ENCODE data around the gene SRF. TPM values are rescaled to one million over a fixed set of nuclear protein-coding genes. Genes with fewer than 3 reads are reported as not detected.

The SRF gene
- total RNA-seq, 2 donors from 2014 or later, result 12.7 to 30.7 TPM

- TF ChIP-seq POLR2A (IDR thresholded peaks at IDR 0.05), result no peak
- TF ChIP-seq CTCF (IDR thresholded peaks at IDR 0.05), result no peak
- no peak overlapping the region for H3K27ac ChIP-seq
- no peak overlapping the region for H3K4me3 ChIP-seq
- intact Hi-C loops (cut with DNase I), result no loop called here
- no peaks in the 10 kb centered on the region for H3K36me3 ChIP-seq (replicated peaks in 1 of 2; ENCODE audit: insufficient read depth in 1 of 2, low read depth in 2 of 2)
- no peak for ATAC-seq
- H3K27me3 ChIP-seq, result no peaks in the 10 kb centered on the region
- no peaks in the 10 kb centered on the region for H3K4me1 ChIP-seq
- no peak for DNase-seq
- H3K9me3 ChIP-seq, result no peaks in the 10 kb centered on the region
These were observed 7.2 kb upstream of the SRF start for GRCh38 chr6:43163899-43164298.

GRCh38 chr6:43170417-43170930 is 595 bp upstream of the SRF start:
- peak; percentile 51 for ATAC-seq
- 0% methylated on average over 15 to 18 of the region's 18 CpGs for WGBS, 2 donors

GRCh38 chr6:43171707-43172103 is 636 bp downstream of the SRF start:
- Histone ChIP-seq H3K36me3 (replicated peaks in 1 of 2; ENCODE audit: insufficient read depth in 1 of 2, low read depth in 2 of 2) (peaks cover 0 to 2% of the 10 kb centered on the region in 2 donors), H3K27me3 (no peaks in the 10 kb centered on the region), H3K9me3 (no peaks in the 10 kb centered on the region), H3K27ac (peak overlapping the region; percentile 93 to 97 (median 96)), H3K4me3 (peak overlapping the region; percentile 73 to 86), H3K4me1 (peaks cover 34% of the 10 kb centered on the region)
- 0% methylated on average over 34 of the region's 57 CpGs; no CpG with 5 or more reads in 1 of the 2 donors for WGBS, 2 donors
- no peak for ATAC-seq
- peak in 2 of 4 donors; percentile 28 to 37 for DNase-seq
- intact Hi-C loops (cut with DNase I), result no loop called here
- TF ChIP-seq POLR2A (IDR thresholded peaks at IDR 0.05), result no peak
- peak in 1 of 7 experiments; percentile 6 for TF ChIP-seq CTCF (IDR thresholded peaks at IDR 0.05)

More at GRCh38 chr6:43170417-43170930, 595 bp upstream of the SRF start:
- TF ChIP-seq CTCF (IDR thresholded peaks at IDR 0.05) (no peak), POLR2A (IDR thresholded peaks at IDR 0.05) (peak in 1 of 3 donors; percentile 54)
- Histone ChIP-seq H3K9me3 (no peaks in the 10 kb centered on the region), H3K27ac (peak overlapping the region; percentile 93 to 97 (median 96)), H3K27me3 (no peaks in the 10 kb centered on the region), H3K4me1 (peaks cover 34% of the 10 kb centered on the region), H3K36me3 (replicated peaks in 1 of 2; ENCODE audit: insufficient read depth in 1 of 2, low read depth in 2 of 2) (no peaks in the 10 kb centered on the region), H3K4me3 (peak overlapping the region; percentile 23 to 86)
- DNase-seq, result peak; percentile 76 to 84 (median 81)
- intact Hi-C loops (cut with DNase I), result no loop called here

- no peak for TF ChIP-seq CTCF (IDR thresholded peaks at IDR 0.05)
- TF ChIP-seq POLR2A (IDR thresholded peaks at IDR 0.05), result peak in 2 of 3 donors; percentile 28 to 46
- Histone ChIP-seq H3K9me3 (no peaks in the 10 kb centered on the region), H3K4me3 (peak overlapping the region; percentile 73 to 86), H3K36me3 (replicated peaks in 1 of 2; ENCODE audit: insufficient read depth in 1 of 2, low read depth in 2 of 2) (peaks cover 0 to 2% of the 10 kb centered on the region in 2 donors), H3K27ac (peak overlapping the region; percentile 93 to 97 (median 96)), H3K4me1 (peaks cover 34% of the 10 kb centered on the region), H3K27me3 (no peaks in the 10 kb centered on the region)
- DNase-seq, result peak; percentile 52 to 54 (median 53)
- intact Hi-C loops (cut with DNase I), result no loop called here
- no peak for ATAC-seq
- WGBS, 2 donors, result 1 to 3% methylated on average over 41 to 45 of the region's 46 CpGs
These were observed 1.3 kb downstream of the SRF start for GRCh38 chr6:43172104-43173007.

Data from body of pancreas (tissue), 4 donors.